SJCRH30 (cell line): Measurements from ENCODE around the gene EXOC6B. TPM values are rescaled to one million over a fixed set of nuclear protein-coding genes. Genes with fewer than 3 reads are reported as not detected.
A peak's percentile ranks its signal among the peaks of the same experiment; 100 is the strongest.

Experiments
- DNase-seq, 2 experiments: peaks; one replicate each; pipeline ENCODE4 v3.0.0-alpha.2; 2015 to 2020
- H3K27ac ChIP-seq: fragments of 250-450 bp; sonication (Bioruptor Pico); 2 replicates; pipeline ENCODE4 v1.5.1; 2020; ENCODE audit warnings: mild to moderate bottlenecking, moderate library complexity
- H3K27me3 ChIP-seq: fragments of 250-450 bp; sonication (Bioruptor Pico); 2 replicates; pipeline ENCODE4 v1.5.1; 2020; ENCODE audit warnings: mild to moderate bottlenecking, moderate library complexity
- H3K36me3 ChIP-seq: fragments of 250-450 bp; sonication (Bioruptor Pico); 2 replicates; pipeline ENCODE4 v1.5.1; 2020; ENCODE audit warnings: mild to moderate bottlenecking, moderate library complexity
- H3K4me1 ChIP-seq: fragments of 250-450 bp; sonication (Bioruptor Pico); 2 replicates; pipeline ENCODE4 v1.5.1; 2020; ENCODE audit warnings: mild to moderate bottlenecking, moderate library complexity
- H3K4me3 ChIP-seq: fragments of 250-450 bp; sonication (Bioruptor Pico); 2 replicates; pipeline ENCODE4 v1.5.1; 2020; ENCODE audit warnings: mild to moderate bottlenecking, moderate library complexity
- H3K9me3 ChIP-seq: fragments of 250-450 bp; sonication (Bioruptor Pico); replicated peaks from 2 replicates; pipeline ENCODE4 v1.5.1; 2020; ENCODE audit warnings: mild to moderate bottlenecking, moderate library complexity
- total RNA-seq: library from RNA; depleted of rRNA; stranded (reverse); fragments of >200 nt; shearing (Covaris generic); gene quantifications from 2 replicates; pipeline ENCODE4 v1.2.3, GENCODE V29; 2014

EXOC6B gene
- total RNA-seq, 1 experiment from 2014 or later = 24.8 TPM

- peak in 1 of 2 experiments; percentile 45 for DNase-seq
- H3K36me3 ChIP-seq = no peaks in the 10 kb centered on the region
- no peak overlapping the region for H3K4me3 ChIP-seq
Observed at GRCh38 chr2:72263043-72263775, 562.6 kb downstream of the EXOC6B start.

GRCh38 chr2:72261076-72261475 lies 564.8 kb downstream of the EXOC6B start:
- Histone ChIP-seq H3K9me3 (no peaks in the 10 kb centered on the region), H3K27ac (no peak overlapping the region), H3K4me1 (no peaks in the 10 kb centered on the region; the same call in 1 of the 2 replicates), H3K27me3 (no peaks in the 10 kb centered on the region), H3K4me3 (no peak overlapping the region), H3K36me3 (no peaks in the 10 kb centered on the region)
- no peak for DNase-seq

More at GRCh38 chr2:72263043-72263775, 562.6 kb downstream of the EXOC6B start:
- no peaks in the 10 kb centered on the region for H3K27me3 ChIP-seq
- H3K27ac ChIP-seq = no peak overlapping the region
- H3K4me1 ChIP-seq = no peaks in the 10 kb centered on the region; the same call in 1 of the 2 replicates
- no peaks in the 10 kb centered on the region for H3K9me3 ChIP-seq

GRCh38 chr2:72255540-72255939 lies 570.3 kb downstream of the EXOC6B start:
- Histone ChIP-seq H3K27ac (no peak overlapping the region), H3K36me3 (no peaks in the 10 kb centered on the region), H3K4me1 (no peaks in the 10 kb centered on the region), H3K9me3 (no peaks in the 10 kb centered on the region), H3K4me3 (no peak overlapping the region), H3K27me3 (no peaks in the 10 kb centered on the region)
- no peak for DNase-seq

- Histone ChIP-seq H3K27me3 (no peaks in the 10 kb centered on the region), H3K36me3 (no peaks in the 10 kb centered on the region), H3K4me3 (no peak overlapping the region), H3K27ac (no peak overlapping the region), H3K4me1 (no peaks in the 10 kb centered on the region), H3K9me3 (no peaks in the 10 kb centered on the region)
- no peak for DNase-seq
Observed at GRCh38 chr2:72254831-72255451, 570.9 kb downstream of the EXOC6B start.

- H3K4me3 ChIP-seq = no peak overlapping the region
- H3K9me3 ChIP-seq = no peaks in the 10 kb centered on the region
- no peaks in the 10 kb centered on the region for H3K27me3 ChIP-seq
- H3K36me3 ChIP-seq = no peaks in the 10 kb centered on the region
- H3K4me1 ChIP-seq = no peaks in the 10 kb centered on the region
- DNase-seq = no peak
- H3K27ac ChIP-seq = no peak overlapping the region
Observed at GRCh38 chr2:72238311-72238710, 587.5 kb downstream of the EXOC6B start.

- Histone ChIP-seq H3K9me3 (no peaks in the 10 kb centered on the region), H3K27me3 (no peaks in the 10 kb centered on the region), H3K4me3 (no peak overlapping the region), H3K36me3 (no peaks in the 10 kb centered on the region), H3K27ac (no peak overlapping the region), H3K4me1 (no peaks in the 10 kb centered on the region)
- DNase-seq = no peak
Observed at GRCh38 chr2:72237549-72237948, 588.3 kb downstream of the EXOC6B start.

GRCh38 chr2:72236445-72237067 lies 589.3 kb downstream of the EXOC6B start:
- H3K27ac ChIP-seq = no peak overlapping the region

GRCh38 chr2:72235497-72236415 lies 590.1 kb downstream of the EXOC6B start:
- H3K9me3 ChIP-seq = no peaks in the 10 kb centered on the region
- H3K27me3 ChIP-seq = no peaks in the 10 kb centered on the region
- H3K36me3 ChIP-seq = no peaks in the 10 kb centered on the region
- no peak overlapping the region for H3K27ac ChIP-seq
- no peaks in the 10 kb centered on the region for H3K4me1 ChIP-seq
- H3K4me3 ChIP-seq = no peak overlapping the region
- no peak for DNase-seq

More at GRCh38 chr2:72236445-72237067, 589.3 kb downstream of the EXOC6B start:
- Histone ChIP-seq H3K4me1 (no peaks in the 10 kb centered on the region), H3K27me3 (no peaks in the 10 kb centered on the region), H3K9me3 (no peaks in the 10 kb centered on the region), H3K36me3 (no peaks in the 10 kb centered on the region), H3K4me3 (no peak overlapping the region)
- DNase-seq = no peak

GRCh38 chr2:72233211-72233610 lies 592.6 kb downstream of the EXOC6B start:
- H3K27me3 ChIP-seq = no peaks in the 10 kb centered on the region
- no peak for DNase-seq
- H3K4me1 ChIP-seq = no peaks in the 10 kb centered on the region
- H3K27ac ChIP-seq = no peak overlapping the region
- H3K36me3 ChIP-seq = no peaks in the 10 kb centered on the region
- no peaks in the 10 kb centered on the region for H3K9me3 ChIP-seq
- no peak overlapping the region for H3K4me3 ChIP-seq

- Histone ChIP-seq H3K4me1 (peaks cover 6% of the 10 kb centered on the region; the same call in 1 of the 2 replicates), H3K27ac (no peak overlapping the region), H3K9me3 (no peaks in the 10 kb centered on the region), H3K36me3 (no peaks in the 10 kb centered on the region), H3K27me3 (no peaks in the 10 kb centered on the region), H3K4me3 (no peak overlapping the region)
- peak; percentile 42 to 56 for DNase-seq
Observed at GRCh38 chr2:72222829-72223564, 602.8 kb downstream of the EXOC6B start.

GRCh38 chr2:72220170-72220569 lies 605.7 kb downstream of the EXOC6B start:
- no peaks in the 10 kb centered on the region for H3K36me3 ChIP-seq
- no peaks in the 10 kb centered on the region for H3K9me3 ChIP-seq
- no peaks in the 10 kb centered on the region for H3K27me3 ChIP-seq
- peaks cover 6% of the 10 kb centered on the region; the same call in 1 of the 2 replicates for H3K4me1 ChIP-seq
- no peak overlapping the region for H3K4me3 ChIP-seq
- peak; percentile 22 to 54 for DNase-seq
- no peak overlapping the region for H3K27ac ChIP-seq

- no peaks in the 10 kb centered on the region for H3K4me1 ChIP-seq
- H3K27ac ChIP-seq = no peak overlapping the region
- H3K27me3 ChIP-seq = no peaks in the 10 kb centered on the region
- H3K9me3 ChIP-seq = no peaks in the 10 kb centered on the region
- no peak overlapping the region for H3K4me3 ChIP-seq
- H3K36me3 ChIP-seq = no peaks in the 10 kb centered on the region
- no peak for DNase-seq
Observed at GRCh38 chr2:72214429-72215143, 611.2 kb downstream of the EXOC6B start.

GRCh38 chr2:72212486-72212855 lies 613.4 kb downstream of the EXOC6B start:
- no peak overlapping the region for H3K4me3 ChIP-seq
- H3K27me3 ChIP-seq = no peaks in the 10 kb centered on the region
- no peak overlapping the region for H3K27ac ChIP-seq
- H3K4me1 ChIP-seq = no peaks in the 10 kb centered on the region
- DNase-seq = no peak
- no peaks in the 10 kb centered on the region for H3K36me3 ChIP-seq
- H3K9me3 ChIP-seq = no peaks in the 10 kb centered on the region
